Sigmoid colon (tissue), 4 donors: ENCODE data around the gene PIM3.

Experiments used
- EP300 ChIP-seq, 4 donors: sonication (generic); formaldehyde crosslinking; IDR thresholded peaks; one replicate each; pipeline ENCODE4 v1.6.1; 2017; ENCODE audit warnings: antibody characterized with exemption in 4 of 4
- POLR2A ChIP-seq, 2 donors: fragments of 450-650 bp; IDR thresholded peaks; one replicate each; pipeline ENCODE4 v1.6.1; 2016; ENCODE audit warnings: antibody characterized with exemption in 2 of 2, mild to moderate bottlenecking in 2 of 2, moderate library complexity in 2 of 2
- POLR2AphosphoS5 ChIP-seq, 4 donors: sonication (generic); formaldehyde crosslinking; IDR thresholded peaks; one replicate each; pipeline ENCODE4 v1.6.1; 2017; ENCODE audit warnings: antibody characterized with exemption in 4 of 4
- TF ChIP-seq, protein P1 (sequence below), 4 experiments: fragments of 450-650 bp in 3 of 4; fragments of 200-600 bp in 1 of 4; IDR thresholded peaks; one replicate each; pipeline ENCODE4 v1.5.1; 2016 to 2019; ENCODE audit warnings: antibody characterized with exemption in 4 of 4, mild to moderate bottlenecking in 3 of 4, moderate library complexity in 2 of 4

DNA sequence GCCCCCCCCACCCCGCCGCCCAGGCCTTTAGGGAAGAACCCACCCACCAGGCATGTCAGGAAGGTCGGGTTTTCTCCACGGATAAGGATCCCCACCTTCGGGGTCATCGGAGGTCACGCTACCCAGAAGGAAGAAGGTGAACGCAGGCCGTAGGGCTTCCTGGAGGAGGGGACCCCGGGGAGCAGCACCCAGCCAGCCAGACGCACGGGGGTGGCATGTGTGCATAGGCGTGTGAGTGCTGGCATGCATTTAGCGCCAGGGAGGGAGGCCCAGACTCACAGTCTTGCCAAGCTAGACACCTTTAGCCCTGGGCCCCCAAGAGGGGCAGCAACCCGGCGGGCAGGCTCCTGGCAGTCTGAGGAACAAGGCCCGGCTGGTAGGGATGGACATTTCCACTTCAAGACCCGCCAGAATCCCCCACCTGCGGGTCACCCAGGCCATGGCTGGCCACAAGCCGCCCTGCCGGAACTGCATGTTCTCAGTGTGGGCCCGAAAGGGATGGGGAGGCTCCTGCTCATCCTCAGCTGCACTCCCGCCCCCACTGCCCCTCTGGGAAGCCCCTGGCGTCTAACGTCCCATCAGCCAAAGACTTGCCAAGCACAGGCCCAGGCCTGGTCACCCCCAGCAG is 16.7 kb upstream of the PIM3 start:
- TF ChIP-seq, protein P1, sequence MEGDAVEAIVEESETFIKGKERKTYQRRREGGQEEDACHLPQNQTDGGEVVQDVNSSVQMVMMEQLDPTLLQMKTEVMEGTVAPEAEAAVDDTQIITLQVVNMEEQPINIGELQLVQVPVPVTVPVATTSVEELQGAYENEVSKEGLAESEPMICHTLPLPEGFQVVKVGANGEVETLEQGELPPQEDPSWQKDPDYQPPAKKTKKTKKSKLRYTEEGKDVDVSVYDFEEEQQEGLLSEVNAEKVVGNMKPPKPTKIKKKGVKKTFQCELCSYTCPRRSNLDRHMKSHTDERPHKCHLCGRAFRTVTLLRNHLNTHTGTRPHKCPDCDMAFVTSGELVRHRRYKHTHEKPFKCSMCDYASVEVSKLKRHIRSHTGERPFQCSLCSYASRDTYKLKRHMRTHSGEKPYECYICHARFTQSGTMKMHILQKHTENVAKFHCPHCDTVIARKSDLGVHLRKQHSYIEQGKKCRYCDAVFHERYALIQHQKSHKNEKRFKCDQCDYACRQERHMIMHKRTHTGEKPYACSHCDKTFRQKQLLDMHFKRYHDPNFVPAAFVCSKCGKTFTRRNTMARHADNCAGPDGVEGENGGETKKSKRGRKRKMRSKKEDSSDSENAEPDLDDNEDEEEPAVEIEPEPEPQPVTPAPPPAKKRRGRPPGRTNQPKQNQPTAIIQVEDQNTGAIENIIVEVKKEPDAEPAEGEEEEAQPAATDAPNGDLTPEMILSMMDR (IDR thresholded peaks at IDR 0.05), result no peak
- TF ChIP-seq EP300 (IDR thresholded peaks at IDR 0.05) (no peak), POLR2AphosphoS5 (IDR thresholded peaks at IDR 0.05) (no peak), POLR2A (IDR thresholded peaks at IDR 0.05) (no peak)
